ENCODE measurements around the gene PDZD4. TPM values are rescaled to one million over a fixed set of nuclear protein-coding genes. Genes with fewer than 3 reads are reported as not detected.

Gene PDZD4
- total RNA-seq, 3 donors from 2014 or later: 1.5 to 24.2 (median 2.8) TPM

- peak; percentile 5 for ATAC-seq
- peak; percentile 11 to 43 (median 30) for DNase-seq
- TF ChIP-seq CTCF (IDR thresholded peaks at IDR 0.05): no peak
- intact Hi-C loops (cut with DNase I, micrococcal nuclease): loop anchor here in 1 of 2 donors (10.0 kb wide), 1 partner anchor 189 kb away; no protein-coding TSS in a partner anchor
- Histone ChIP-seq H3K4me1 (ENCODE audit: low read depth) (no peaks in the 10 kb centered on the region), H3K36me3 (ENCODE audit: low read depth) (no peaks in the 10 kb centered on the region), H3K9me3 (no peaks in the 10 kb centered on the region), H3K4me3 (no peak overlapping the region)
Observed at GRCh38 chrX:153766098-153766817, 64.1 kb downstream of the PDZD4 start.

- H3K4me1 ChIP-seq (ENCODE audit: low read depth): no peaks in the 10 kb centered on the region
- ATAC-seq (no peak), DNase-seq (peak in 2 of 3 donors; percentile 29 to 44)
- no peaks in the 10 kb centered on the region for H3K9me3 ChIP-seq
- no peak for TF ChIP-seq CTCF (IDR thresholded peaks at IDR 0.05)
- no peaks in the 10 kb centered on the region for H3K36me3 ChIP-seq (ENCODE audit: low read depth)
- intact Hi-C loops (cut with DNase I, micrococcal nuclease): loop anchor here in 1 of 2 donors (10.0 kb wide), 1 partner anchor 189 kb away; no protein-coding TSS in a partner anchor
- no peak overlapping the region for H3K4me3 ChIP-seq
Observed at GRCh38 chrX:153765138-153766079, 64.9 kb downstream of the PDZD4 start.

- Histone ChIP-seq H3K4me1 (ENCODE audit: low read depth) (no peaks in the 10 kb centered on the region), H3K9me3 (no peaks in the 10 kb centered on the region), H3K4me3 (no peak overlapping the region), H3K36me3 (ENCODE audit: low read depth) (no peaks in the 10 kb centered on the region)
- DNase-seq: peak in 1 of 3 donors; percentile 47
- TF ChIP-seq CTCF (IDR thresholded peaks at IDR 0.05): no peak
- intact Hi-C loops (cut with DNase I, micrococcal nuclease): loop anchor here in 1 of 2 donors (10.0 kb wide), 1 partner anchor 190 kb away; no protein-coding TSS in a partner anchor
- no peak for ATAC-seq
Observed at GRCh38 chrX:153764786-153765137, 65.6 kb downstream of the PDZD4 start.

GRCh38 chrX:153763989-153764755 lies 66.2 kb downstream of the PDZD4 start, which contains the start of gene PLXNB3:
Gene PLXNB3 (plus strand): TSS chrX:153764249. CDS start chrX:153765536, 1,287 bp downstream.
- peak; percentile 82 to 86 (median 85) for DNase-seq
- no peaks in the 10 kb centered on the region for H3K36me3 ChIP-seq (ENCODE audit: low read depth)
- TF ChIP-seq CTCF (IDR thresholded peaks at IDR 0.05): peak; percentile 52
- intact Hi-C loops (cut with DNase I, micrococcal nuclease): loop anchor here in 1 of 2 donors (10.0 kb wide), 1 partner anchor 191 kb away; no protein-coding TSS in a partner anchor
- peak; percentile 93 for ATAC-seq
- H3K9me3 ChIP-seq: no peaks in the 10 kb centered on the region
- H3K4me1 ChIP-seq (ENCODE audit: low read depth): no peaks in the 10 kb centered on the region
- no peak within 1 kb of the TSS for H3K4me3 ChIP-seq

Data from mucosa of descending colon (tissue), 3 donors.